ENCODE results near the gene PPP1CA.
"Not testable (repeated sequence)": the region's sequence is repeated elsewhere in the genome, so short reads cannot be mapped to it uniquely, and the experiment has no call there.

The PPP1CA gene

GRCh38 chr11:67434395-67434881 lies 32.8 kb upstream of the PPP1CA start:
- DNase-seq (ENCODE audit: low spot score): no peak

GRCh38 chr11:67433536-67434394 lies 32.1 kb upstream of the PPP1CA start:
- no peak for DNase-seq (ENCODE audit: low spot score)

GRCh38 chr11:67432655-67433349 lies 31.1 kb upstream of the PPP1CA start:
- DNase-seq (ENCODE audit: low spot score): no peak

GRCh38 chr11:67431346-67432249 lies 29.9 kb upstream of the PPP1CA start:
- DNase-seq (ENCODE audit: low spot score): no peak

- no peak for DNase-seq (ENCODE audit: low spot score)
Observed at GRCh38 chr11:67429722-67430121, 28.1 kb upstream of the PPP1CA start.

- DNase-seq (ENCODE audit: low spot score): no peak
Observed at GRCh38 chr11:67429038-67429668, 27.5 kb upstream of the PPP1CA start.

GRCh38 chr11:67428052-67429001 lies 26.7 kb upstream of the PPP1CA start, which contains the start of gene RPS6KB2:
TSS of gene RPS6KB2 (plus strand) at chr11:67428494. CDS start at chr11:67428546, 52 bp downstream.
- peak; percentile 98 for DNase-seq (ENCODE audit: low spot score)

- DNase-seq (ENCODE audit: low spot score): not testable (repeated sequence)
Observed at GRCh38 chr11:67427364-67427859, 25.8 kb upstream of the PPP1CA start.

- DNase-seq (ENCODE audit: low spot score): no peak
Observed at GRCh38 chr11:67423891-67424613, 22.4 kb upstream of the PPP1CA start.

GRCh38 chr11:67423466-67423865 lies 21.8 kb upstream of the PPP1CA start:
- DNase-seq (ENCODE audit: low spot score): no peak

GRCh38 chr11:67422891-67423290 lies 21.2 kb upstream of the PPP1CA start:
- DNase-seq (ENCODE audit: low spot score): no peak

- DNase-seq (ENCODE audit: low spot score): no peak
Observed at GRCh38 chr11:67421430-67422031, 19.9 kb upstream of the PPP1CA start.

GRCh38 chr11:67420646-67421429 lies 19.2 kb upstream of the PPP1CA start:
- peak; percentile 98 for DNase-seq (ENCODE audit: low spot score)

GRCh38 chr11:67420147-67420645 lies 18.5 kb upstream of the PPP1CA start:
- no peak for DNase-seq (ENCODE audit: low spot score)

- no peak for DNase-seq (ENCODE audit: low spot score)
Observed at GRCh38 chr11:67419325-67420049, 17.8 kb upstream of the PPP1CA start.

- no peak for DNase-seq (ENCODE audit: low spot score)
Observed at GRCh38 chr11:67418476-67419281, 17.0 kb upstream of the PPP1CA start.

All from CD4-positive, alpha-beta T cell treated with Interleukin-15 for 4 hours (primary cell).